Renal pelvis (tissue), 12 donors: ENCODE results near the gene TNRC6C. TPM values are rescaled to one million over a fixed set of nuclear protein-coding genes. Genes with fewer than 3 reads are reported as not detected.

ENCODE experiments used
- DNase-seq: peaks from one replicate; pipeline ENCODE4 v3.0.0-alpha.2; 2013
- long read RNA-seq, 16 experiments: transcript quantifications; one replicate each; lab custom pipeline, GENCODE V29; 2026
- polyA plus RNA-seq, 3 donors: library from polyadenylated mRNA; unstranded; fragments of 120-200 nt; gene quantifications; one replicate each; pipeline ENCODE4 v1.2.1, GENCODE V29; 2013; ENCODE audit not compliant: insufficient read length in 3 of 3

TNRC6C gene, protein sequence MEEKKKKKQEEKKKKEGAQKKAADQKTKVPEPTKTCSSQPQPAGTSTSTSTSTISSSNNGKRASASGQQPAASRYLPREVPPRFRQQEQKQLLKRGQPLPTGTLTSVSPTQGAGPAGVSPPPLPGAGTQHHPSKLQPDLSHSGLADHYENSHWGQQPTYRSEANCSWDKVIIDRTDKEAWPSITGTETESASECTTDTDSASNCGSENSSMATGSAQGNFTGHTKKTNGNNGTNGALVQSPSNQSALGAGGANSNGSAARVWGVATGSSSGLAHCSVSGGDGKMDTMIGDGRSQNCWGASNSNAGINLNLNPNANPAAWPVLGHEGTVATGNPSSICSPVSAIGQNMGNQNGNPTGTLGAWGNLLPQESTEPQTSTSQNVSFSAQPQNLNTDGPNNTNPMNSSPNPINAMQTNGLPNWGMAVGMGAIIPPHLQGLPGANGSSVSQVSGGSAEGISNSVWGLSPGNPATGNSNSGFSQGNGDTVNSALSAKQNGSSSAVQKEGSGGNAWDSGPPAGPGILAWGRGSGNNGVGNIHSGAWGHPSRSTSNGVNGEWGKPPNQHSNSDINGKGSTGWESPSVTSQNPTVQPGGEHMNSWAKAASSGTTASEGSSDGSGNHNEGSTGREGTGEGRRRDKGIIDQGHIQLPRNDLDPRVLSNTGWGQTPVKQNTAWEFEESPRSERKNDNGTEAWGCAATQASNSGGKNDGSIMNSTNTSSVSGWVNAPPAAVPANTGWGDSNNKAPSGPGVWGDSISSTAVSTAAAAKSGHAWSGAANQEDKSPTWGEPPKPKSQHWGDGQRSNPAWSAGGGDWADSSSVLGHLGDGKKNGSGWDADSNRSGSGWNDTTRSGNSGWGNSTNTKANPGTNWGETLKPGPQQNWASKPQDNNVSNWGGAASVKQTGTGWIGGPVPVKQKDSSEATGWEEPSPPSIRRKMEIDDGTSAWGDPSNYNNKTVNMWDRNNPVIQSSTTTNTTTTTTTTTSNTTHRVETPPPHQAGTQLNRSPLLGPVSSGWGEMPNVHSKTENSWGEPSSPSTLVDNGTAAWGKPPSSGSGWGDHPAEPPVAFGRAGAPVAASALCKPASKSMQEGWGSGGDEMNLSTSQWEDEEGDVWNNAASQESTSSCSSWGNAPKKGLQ (N-terminal part only)
- polyA plus RNA-seq, result 10 to 100 TPM; 12.1 to 18.0 (median 16.1) TPM
- long read RNA-seq, donor 1, result 0 reads
- long read RNA-seq, donor 2, partial matches to known transcripts, result 11 of 11 reads
- long read RNA-seq, donor 2, other reads (novel, unspliced or antisense), result 0 of 11 reads
- long read RNA-seq, donor 3, result 0 reads
- long read RNA-seq, donor 4, result 0 reads
- long read RNA-seq, donor 5, partial matches to known transcripts, result 11 of 13 reads
- long read RNA-seq, donor 5, other reads (novel, unspliced or antisense), result 0 of 13 reads
- long read RNA-seq, donor 6, partial matches to known transcripts, result 6 of 8 reads
- long read RNA-seq, donor 6, other reads (novel, unspliced or antisense), result 0 of 8 reads
- long read RNA-seq, donor 7, result 0 reads
- long read RNA-seq, donor 8, result 0 reads
- long read RNA-seq, donor 9, partial matches to known transcripts, result 7 of 7 reads
- long read RNA-seq, donor 9, other reads (novel, unspliced or antisense), result 0 of 7 reads
- long read RNA-seq, donor 10, result 0 reads
- long read RNA-seq, donor 11, partial matches to known transcripts, result 8 of 8 reads
- long read RNA-seq, donor 11, other reads (novel, unspliced or antisense), result 0 of 8 reads
- long read RNA-seq, donor 12, result 0 reads
- long read RNA-seq, donor 13, partial matches to known transcripts, result 11 of 11 reads
- long read RNA-seq, donor 13, other reads (novel, unspliced or antisense), result 0 of 11 reads
- long read RNA-seq, donor 14, result 0 reads
- long read RNA-seq, donor 15, result 0 reads
- long read RNA-seq, donor 16, partial matches to known transcripts, result 6 of 6 reads
- long read RNA-seq, donor 16, other reads (novel, unspliced or antisense), result 0 of 6 reads

DNA sequence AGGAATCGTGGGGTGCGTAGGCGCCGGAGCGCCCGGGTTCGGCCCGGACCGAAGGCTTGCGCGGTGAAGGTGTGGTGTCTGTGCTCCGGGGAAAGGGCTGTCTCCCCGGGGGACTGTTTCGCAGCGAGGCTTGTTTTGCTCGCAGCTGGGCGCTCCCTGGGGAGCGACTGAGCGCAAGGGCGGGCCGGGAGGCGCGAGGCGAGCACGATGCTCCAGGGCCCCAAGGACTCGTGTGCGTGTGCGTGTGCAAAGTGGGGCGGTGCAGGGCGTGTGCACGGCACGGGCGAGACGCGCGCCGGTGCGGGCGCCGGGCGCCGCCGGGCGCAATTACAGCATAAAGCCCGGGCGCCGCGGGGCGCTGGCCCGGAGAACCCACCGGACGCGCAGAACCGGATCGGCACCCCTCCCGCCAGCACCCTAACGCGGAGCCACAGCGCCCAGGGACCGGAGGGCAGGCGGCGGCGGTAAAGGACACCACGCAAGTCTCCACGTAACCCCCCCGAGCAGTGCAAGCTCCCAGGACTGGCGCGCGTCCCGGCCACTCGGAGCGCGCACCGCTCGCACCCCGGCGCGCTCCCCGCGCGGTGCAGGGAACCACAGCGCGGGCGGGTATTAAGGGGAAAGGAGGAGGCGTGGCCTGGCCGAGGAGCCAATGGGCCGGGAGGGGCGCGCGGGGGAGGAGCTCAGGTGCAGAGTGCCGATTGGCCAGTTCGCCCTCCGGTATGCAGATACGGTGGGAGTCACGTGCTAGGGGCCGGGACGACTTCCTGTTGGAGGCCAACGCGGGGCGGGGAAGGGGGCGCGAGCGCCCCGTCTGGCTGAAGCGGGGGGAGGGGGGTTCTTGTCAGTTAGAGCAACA, at the start of gene TNRC6C:
TNRC6C (plus strand) TSS at position 847 of the 859 bp plus-strand sequence. CDS start 45,504 bp downstream, outside the sequence.
- peak; percentile 99 for DNase-seq

GRCh38 chr17:77909236-77909635, 49.3 kb upstream of the TNRC6C start:
- no peak for DNase-seq

GRCh38 chr17:77909816-77910215, 48.7 kb upstream of the TNRC6C start:
- no peak for DNase-seq

- DNase-seq, result peak; percentile 85
Measured at GRCh38 chr17:77914385-77915254, 43.9 kb upstream of the TNRC6C start.

- no peak for DNase-seq
Measured at GRCh38 chr17:77915594-77916021, 42.9 kb upstream of the TNRC6C start.

DNA sequence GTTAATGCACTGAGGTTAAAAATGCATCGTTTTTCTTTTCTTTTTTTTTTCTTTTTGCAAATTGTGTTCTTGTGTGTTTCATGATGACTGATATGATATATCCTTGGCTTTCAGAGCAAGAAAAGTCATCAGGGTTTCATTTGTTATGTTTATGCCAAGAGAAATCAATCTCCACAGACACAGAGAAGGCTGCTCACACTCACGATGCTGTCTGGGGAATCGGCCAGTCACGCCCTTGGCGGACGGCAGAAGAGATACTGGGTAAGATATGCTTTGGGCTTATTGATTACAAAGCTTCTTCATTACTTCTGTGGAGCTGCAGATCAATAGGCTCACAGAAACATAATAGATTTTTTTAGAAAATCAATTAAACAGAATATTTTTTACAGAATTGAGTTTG, 42.2 kb upstream of the TNRC6C start:
- no peak for DNase-seq

DNA sequence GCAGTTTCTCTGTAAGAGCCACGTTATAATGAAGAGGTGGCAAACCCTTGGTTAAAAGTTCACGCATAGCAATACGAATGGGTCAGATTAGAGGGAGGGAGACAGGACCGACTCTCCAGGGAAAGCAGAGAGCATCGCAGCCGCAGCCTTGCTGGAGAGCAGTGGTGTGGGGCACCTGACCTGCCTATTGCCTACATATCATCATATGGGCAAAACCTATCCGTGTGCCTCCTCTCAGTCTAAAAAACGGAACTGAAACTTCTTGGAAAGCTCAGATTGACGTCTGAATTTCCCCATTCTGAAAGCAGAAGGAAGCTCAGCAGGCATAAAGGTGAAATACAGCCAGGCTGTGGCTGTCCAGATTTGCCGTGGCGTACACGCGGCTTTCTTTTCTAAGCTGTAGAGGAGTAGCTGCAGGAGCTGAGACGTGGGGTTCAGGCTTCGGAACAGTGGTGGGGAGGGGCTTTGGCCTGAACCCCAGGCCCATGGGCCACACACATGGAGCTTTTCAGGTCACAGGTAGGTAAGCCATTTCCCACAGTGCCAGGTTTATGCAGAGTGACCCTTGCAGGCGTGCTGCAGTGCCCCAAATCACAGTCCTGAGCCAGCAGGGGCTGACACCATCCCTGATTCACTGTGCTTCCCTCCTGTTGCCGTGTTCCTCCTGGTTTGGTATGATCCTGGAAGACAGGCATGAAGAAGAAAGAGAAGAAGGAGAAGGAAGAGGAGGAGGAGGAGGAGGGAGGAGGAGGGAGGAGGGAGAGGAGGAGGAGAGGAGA, 41.6 kb upstream of the TNRC6C start:
- no peak for DNase-seq

DNA sequence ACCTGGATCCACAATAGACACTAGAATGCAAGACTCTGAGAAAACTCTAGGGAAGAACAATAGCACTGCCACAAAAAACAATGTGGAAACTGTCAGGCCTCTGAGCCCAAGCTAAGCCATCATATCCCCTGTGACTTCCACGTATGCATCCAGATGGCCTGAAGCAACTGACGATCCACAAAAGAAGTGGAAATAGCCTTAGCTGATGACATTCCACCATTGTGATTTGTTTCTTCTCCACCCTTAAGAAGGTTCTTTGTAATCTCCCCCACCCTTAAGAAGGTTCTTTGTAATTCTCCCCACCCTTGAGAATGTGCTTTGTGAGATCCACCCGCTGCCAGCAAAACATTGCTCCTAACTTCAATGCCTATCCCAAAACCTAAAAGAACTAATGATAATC, 39.2 kb upstream of the TNRC6C start:
- no peak for DNase-seq

GRCh38 chr17:77923135-77923534, 35.4 kb upstream of the TNRC6C start:
- no peak for DNase-seq

DNA sequence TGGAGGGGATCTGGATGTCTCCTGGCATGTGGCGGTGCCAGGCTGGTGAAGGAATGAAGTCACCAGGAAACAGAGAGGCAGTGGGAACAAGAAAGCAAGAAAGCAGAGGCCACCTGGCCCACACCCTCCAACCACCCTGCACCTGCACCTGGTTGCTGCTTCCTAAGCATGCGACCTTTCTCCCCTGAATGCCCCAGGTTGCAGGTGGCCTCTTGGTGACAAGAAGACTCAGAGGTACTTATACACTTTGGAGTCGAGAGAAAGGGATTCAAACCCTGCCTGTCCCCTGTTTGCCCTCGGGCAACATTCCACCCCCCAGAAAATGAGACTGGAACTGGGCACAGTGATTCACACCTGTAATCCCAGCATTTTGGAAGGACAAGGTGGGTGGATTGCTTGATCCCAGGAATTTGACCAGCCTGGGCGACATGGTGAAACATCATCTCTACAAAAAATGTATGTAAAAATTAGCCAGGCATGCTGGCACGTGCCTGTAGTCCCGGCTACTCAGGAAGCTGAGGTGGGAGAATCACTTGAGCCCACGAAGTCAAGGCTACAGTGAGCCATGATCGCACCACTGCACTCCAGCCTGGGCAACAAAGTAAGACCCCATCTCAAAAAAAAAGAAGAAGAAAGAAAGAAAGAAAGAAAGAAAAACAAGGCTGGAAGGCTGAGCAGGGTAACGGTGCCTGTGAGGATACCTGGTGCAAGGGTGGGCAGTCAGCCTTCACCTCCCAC, 34.6 kb upstream of the TNRC6C start:
- DNase-seq, result no peak

- DNase-seq, result no peak
Measured at GRCh38 chr17:77924757-77925336, 33.7 kb upstream of the TNRC6C start.

DNA sequence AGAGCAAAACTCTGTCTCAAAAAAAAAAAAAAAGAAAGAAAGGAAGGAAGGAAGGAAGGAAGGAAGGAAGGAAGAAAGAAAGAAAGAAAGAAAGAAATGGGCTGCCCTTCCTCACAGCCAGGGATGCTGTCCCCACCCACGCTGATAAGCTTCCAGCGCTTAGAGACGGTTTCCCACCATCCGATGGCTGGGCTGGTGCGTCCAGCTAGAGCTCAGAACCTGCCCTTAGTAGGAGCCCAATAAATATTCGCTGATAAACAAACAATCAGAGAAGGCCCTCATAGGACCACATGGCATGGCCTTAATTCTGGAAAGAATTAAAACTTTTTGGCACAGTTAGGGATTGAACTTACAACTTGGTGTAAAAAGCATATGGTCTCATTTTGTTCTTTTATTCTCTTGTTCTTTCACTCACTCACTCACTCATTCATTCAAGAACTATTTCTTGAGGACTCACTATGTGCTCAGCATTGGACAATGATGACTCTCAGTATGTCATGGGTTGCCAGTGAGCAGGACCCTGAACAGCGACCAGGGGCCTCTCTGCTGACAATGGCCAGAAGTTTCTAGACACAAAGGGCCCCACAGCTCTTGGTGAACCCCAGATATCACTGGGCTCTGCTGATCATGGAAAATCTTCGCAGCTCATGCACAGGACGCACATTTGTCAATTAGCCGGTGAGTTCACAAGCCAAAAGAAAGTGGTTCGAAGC, 32.5 kb upstream of the TNRC6C start:
- DNase-seq, result no peak

GRCh38 chr17:77926981-77927380, 31.5 kb upstream of the TNRC6C start:
- no peak for DNase-seq

DNA sequence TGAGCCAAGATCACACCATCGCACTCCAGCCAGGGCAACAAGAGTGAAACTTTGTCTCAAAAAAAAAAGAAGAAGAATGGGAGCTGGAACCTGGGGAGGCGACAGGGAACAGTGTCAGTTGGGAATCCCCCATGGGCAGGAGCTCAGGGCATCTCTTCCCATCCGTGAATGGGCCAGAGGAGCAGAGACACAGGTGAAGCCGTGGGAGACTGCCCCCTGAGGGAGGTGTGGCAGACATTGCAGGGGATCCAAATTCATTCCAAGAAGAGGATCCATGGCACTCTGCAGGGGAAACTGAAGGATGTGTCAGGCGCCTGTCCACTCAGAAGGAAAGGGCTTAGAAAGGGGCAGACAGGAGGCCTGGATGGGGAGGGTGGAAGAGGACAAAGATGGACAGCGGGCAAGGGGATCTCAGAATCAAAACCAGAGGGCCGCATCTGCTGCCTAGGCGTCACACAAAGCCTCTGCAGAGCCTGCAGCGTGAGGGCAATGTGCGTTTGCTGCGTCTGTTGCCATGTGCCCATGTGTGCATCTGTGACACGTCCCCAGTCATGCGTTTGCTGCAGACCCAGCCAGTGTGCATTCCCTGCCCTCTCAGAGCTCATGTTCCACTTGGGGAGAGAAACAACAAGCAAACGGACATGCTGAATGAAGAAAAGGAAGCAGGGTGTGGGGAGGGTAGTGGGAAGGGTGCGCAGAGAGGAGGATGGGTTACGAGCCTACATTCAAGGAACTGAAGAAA, 30.6 kb upstream of the TNRC6C start:
- DNase-seq, result no peak
